HepG2 (cell line): ENCODE results near the gene KCTD5. TPM values are rescaled to one million over a fixed set of nuclear protein-coding genes. Genes with fewer than 3 reads are reported as not detected.

Source experiments
- ATAC-seq: fragments of 200-7000 bp; cut with Tn5 transposase; 3 replicates; pipeline ENCODE4 v1.9.1; 2020; ENCODE audit warnings: mild to moderate bottlenecking, moderate library complexity
- BruUV-seq: library from RNA; stranded (reverse); fragments of 400-500 nt; replicated peaks from 2 replicates; lab custom pipeline; 2021; lab: Mats Ljungman, UMichigan
- CTCF ChIA-PET: fragments of 300-600 bp; formaldehyde crosslinking; extraction: SDS; loops from one replicate; lab custom pipeline; 2021; ENCODE audit warnings: low total read pairs, inconsistent platforms, low intra/inter-chr PET ratio; lab: Yijun Ruan, JAX
- POLR2A ChIA-PET: fragments of 350-600 bp; sonication (Branson Sonifier 250); formaldehyde crosslinking; loops from one replicate; lab custom pipeline; 2020; ENCODE audit warnings: antibody characterized with exemption, inconsistent platforms; lab: Yijun Ruan, JAX
- DNase-seq: peaks from one replicate; pipeline ENCODE4 v3.0.0-alpha.2; 2015; ENCODE audit warnings: low spot score
- FAIRE-seq: peaks from 3 replicates; lab custom pipeline; 2011; peaks lifted over from hg19 to GRCh38; lab: Jason Lieb, UNC
- H2AFZ ChIP-seq: one replicate; pipeline ENCODE4 v1.6.1; 2011; ENCODE audit warnings: low read length, inconsistent platforms
- H3K27ac ChIP-seq: fragments of 300-600 bp; 3 replicates; pipeline ENCODE4 v1.8.0; 2011; ENCODE audit warnings: mixed run types, mild to moderate bottlenecking, mixed read lengths, low read length, inconsistent platforms; ENCODE audit not compliant: insufficient read depth; ENCODE audit errors: extremely low read length
- H3K27me3 ChIP-seq, 2 experiments: fragments of 200-600 bp in 1 of 2; 2 replicates in 1 of 2; 3 replicates in 1 of 2; pipeline versions ENCODE4 v1.6.0 to v1.8.0; 2011; ENCODE audit warnings: low read length in 2 of 2, mild to moderate bottlenecking in 2 of 2, moderate library complexity in 2 of 2, inconsistent platforms in 1 of 2; ENCODE audit not compliant: insufficient read depth in 2 of 2, control insufficient read depth in 1 of 2
- H3K36me3 ChIP-seq, 2 experiments: fragments of 200-600 bp in 1 of 2; replicated peaks in 1 of 2; 2 replicates in 1 of 2; 3 replicates in 1 of 2; pipeline versions ENCODE4 v1.5.1 to v1.8.0; 2011; ENCODE audit warnings: low read length in 2 of 2, inconsistent platforms in 1 of 2; ENCODE audit not compliant: insufficient read depth in 2 of 2, control insufficient read depth in 1 of 2
- H3K4me1 ChIP-seq: 2 replicates; pipeline ENCODE4 v1.5.1; 2012; ENCODE audit warnings: low read length, inconsistent platforms; ENCODE audit not compliant: insufficient read depth
- H3K4me2 ChIP-seq: 2 replicates; pipeline ENCODE4 v1.6.0; 2011; ENCODE audit warnings: low read depth, low read length, inconsistent platforms
- H3K4me3 ChIP-seq, 3 experiments: fragments of 200-600 bp in 1 of 3; sonication (generic), shearing (Covaris generic) in 1 of 3; replicated peaks in 1 of 3; 2 replicates each; pipeline ENCODE4 v1.5.1; 2011 to 2016; ENCODE audit warnings: low read length in 3 of 3, inconsistent platforms in 2 of 3, low read depth in 2 of 3, mild to moderate bottlenecking in 2 of 3, control low read depth in 1 of 3, mixed read lengths in 1 of 3; ENCODE audit not compliant: insufficient read depth in 1 of 3
- H3K79me2 ChIP-seq: one replicate; pipeline ENCODE4 v1.6.1; 2011; ENCODE audit warnings: low read length, inconsistent platforms; ENCODE audit not compliant: insufficient read depth
- H3K9ac ChIP-seq: 2 replicates; pipeline ENCODE4 v1.6.0; 2011; ENCODE audit warnings: mild to moderate bottlenecking, low read depth, low read length, inconsistent platforms; ENCODE audit not compliant: insufficient read depth
- H3K9me3 ChIP-seq: 2 replicates; pipeline ENCODE4 v1.5.1; 2012; ENCODE audit warnings: mild to moderate bottlenecking, low read length
- H4K20me1 ChIP-seq: 2 replicates; pipeline ENCODE4 v1.6.0; 2011; ENCODE audit warnings: inconsistent platforms, mild to moderate bottlenecking, low read length, moderate library complexity; ENCODE audit not compliant: insufficient read depth
- ARNT ChIP-seq: fragments of 450-650 bp; IDR thresholded peaks from 2 replicates; pipeline ENCODE4 v1.6.1; 2017
- BATF2 ChIP-seq: sonication (generic); formaldehyde crosslinking; IDR thresholded peaks from 2 replicates; pipeline ENCODE4 v1.8.0; 2022; ENCODE audit warnings: mild to moderate bottlenecking, missing genetic modification reagents, moderate library complexity
- ELK4 ChIP-seq: sonication (generic); formaldehyde crosslinking; IDR thresholded peaks from 2 replicates; pipeline ENCODE4 v1.9.0; 2021; ENCODE audit warnings: missing genetic modification reagents, borderline replicate concordance
- SMAD9 ChIP-seq: sonication (generic); formaldehyde crosslinking; IDR thresholded peaks from 2 replicates; pipeline ENCODE4 v1.5.1; 2020; ENCODE audit warnings: mild to moderate bottlenecking, missing genetic modification reagents
- TAF15 ChIP-seq: fragments of 200-400 bp; formaldehyde crosslinking; IDR thresholded peaks from one replicate; pipeline ENCODE4 v1.6.1; 2018; ENCODE audit warnings: mild to moderate bottlenecking, low read depth, low read length; ENCODE audit not compliant: poor library complexity, severe bottlenecking
- UBTF ChIP-seq: sonication (generic); formaldehyde crosslinking; IDR thresholded peaks from 2 replicates; pipeline ENCODE4 v1.4.0; 2020; ENCODE audit warnings: mild to moderate bottlenecking, missing genetic modification reagents
- ZNF205 ChIP-seq: IDR thresholded peaks from 2 replicates; pipeline ENCODE4 v1.6.1; 2018; ENCODE audit warnings: missing biosample characterization, missing genetic modification reagents
- ZNF350 ChIP-seq: sonication (generic); formaldehyde crosslinking; IDR thresholded peaks from 2 replicates; pipeline ENCODE4 v1.4.0; 2020; ENCODE audit warnings: mild to moderate bottlenecking, low read depth, missing genetic modification reagents, borderline replicate concordance
- ZNF543 ChIP-seq: sonication (generic); formaldehyde crosslinking; IDR thresholded peaks from 2 replicates; pipeline ENCODE4 v1.4.0; 2020; ENCODE audit warnings: mild to moderate bottlenecking, missing genetic modification reagents
- ZNF558 ChIP-seq: sonication (generic); formaldehyde crosslinking; IDR thresholded peaks from 2 replicates; pipeline ENCODE4 v1.9.0; 2022; ENCODE audit warnings: mild to moderate bottlenecking, missing genetic modification reagents, borderline replicate concordance
- ZNF563 ChIP-seq: sonication (generic); formaldehyde crosslinking; IDR thresholded peaks from 2 replicates; pipeline ENCODE4 v1.8.0; 2022; ENCODE audit warnings: mild to moderate bottlenecking, moderate library complexity, missing genetic modification reagents
- WGBS: methylation state at CpG from one replicate; pipeline ENCODE4 v1.1.6; 2017; ENCODE audit warnings: low lambda C conversion rate; 5-methylcytosine and 5-hydroxymethylcytosine counted together
- in situ Hi-C: cut with HindIII; loops from 2 replicates; pipeline ENCODE4 v1.10.0; 2017; ENCODE audit warnings: low pct_unique_long_range_greater_than_20kb; ENCODE audit not compliant: extremely low pct_ligation_motif_present
- intact Hi-C: fragments of 100-400 bp; cut with micrococcal nuclease; formaldehyde crosslinking; loops from one replicate; pipeline ENCODE4 v1.10.0; 2022; ENCODE audit not compliant: unreplicated experiment
- polyA plus RNA-seq, 8 experiments: library from polyadenylated mRNA; depleted of rRNA in 3 of 8; stranded (reverse) in 7 of 8; unstranded in 1 of 8; fragments of >200 nt; fragmentation: Illumina TruSeq in 4 of 8; extraction: Trizol in 4 of 8; gene quantifications; 2 replicates each; pipeline versions ENCODE4 v1.2.1 to v1.2.3, GENCODE V29; 2011 to 2016; ENCODE audit warnings: low read depth in 4 of 8, missing spikeins in 1 of 8, mixed read lengths in 1 of 8; ENCODE audit not compliant: insufficient read depth in 1 of 8
- total RNA-seq, 5 experiments: library from RNA; depleted of rRNA; stranded (reverse); fragments of >200 nt; fragmentation: Illumina TruSeq; extraction: Trizol; gene quantifications; 2 replicates each; pipeline ENCODE4 v1.2.3, GENCODE V29; 2016; ENCODE audit warnings: low read depth in 1 of 5

Gene KCTD5
- total and polyA plus RNA-seq, 2 of the 13 experiments (the other 11 are each of a cell fraction or from before 2014, with no cell fraction given): 25.4 to 29.8 TPM

GRCh38 chr16:2706085-2706484 is 23.8 kb downstream of the KCTD5 start:
- no peak overlapping the region for H3K4me3 ChIP-seq
- H3K9ac ChIP-seq: no peak overlapping the region
- TF ChIP-seq ZNF543 (CRISPR knock-in tag): no peak
- no peak for TF ChIP-seq BATF2 (CRISPR knock-in tag)
- no peak for TF ChIP-seq ZNF563 (CRISPR knock-in tag)
- TF ChIP-seq SMAD9 (CRISPR knock-in tag): no peak
- TF ChIP-seq ZNF558 (CRISPR knock-in tag): no peak
- TF ChIP-seq UBTF: no peak
- TF ChIP-seq TAF15: no peak
- no peak for TF ChIP-seq ELK4
- no peak for TF ChIP-seq ARNT
- TF ChIP-seq ZNF350 (CRISPR knock-in tag): no peak
- no peak for TF ChIP-seq ZNF205 (CRISPR knock-in tag)
- H3K36me3 ChIP-seq: peaks cover 30% of the 10 kb centered on the region in 2 experiments; a peak in 4 of 5 replicates
- no peak overlapping the region for H3K4me2 ChIP-seq
- H3K27me3 ChIP-seq: no peaks in the 10 kb centered on the region
- no CpG with 5 or more reads among the region's 17 CpGs for WGBS
- DNase-seq: no peak
- ATAC-seq: no peak
- H3K4me1 ChIP-seq: no peaks in the 10 kb centered on the region
- POLR2A ChIA-PET: no interaction called here
- H3K9me3 ChIP-seq: no peaks in the 10 kb centered on the region
- BruUV-seq: no TSS peak
- no peak for FAIRE-seq
- in situ Hi-C loops: no loop called here
- intact Hi-C loops: no loop called here
- no peak overlapping the region for H3K27ac ChIP-seq
- H4K20me1 ChIP-seq: no peaks in the 10 kb centered on the region
- H3K79me2 ChIP-seq: no peaks in the 10 kb centered on the region
- no peak overlapping the region for H2AFZ ChIP-seq
- CTCF ChIA-PET: no interaction called here
